SW480 (cell line): ENCODE data around the gene ABHD12.
"Not testable (repeated sequence)": the region's sequence is repeated elsewhere in the genome, so short reads cannot be mapped to it uniquely, and the experiment has no call there.

ENCODE experiments used
- DNase-seq: peaks from one replicate; pipeline ENCODE4 v3.0.0-alpha.2; 2016; ENCODE audit warnings: low spot score

Gene ABHD12

GRCh38 chr20:25277051-25277801 is 113.4 kb downstream of the ABHD12 start:
- no peak for DNase-seq

- DNase-seq: no peak
Observed at GRCh38 chr20:25276533-25277050, 114.0 kb downstream of the ABHD12 start.

GRCh38 chr20:25275813-25276532 is 114.7 kb downstream of the ABHD12 start:
- DNase-seq: no peak

GRCh38 chr20:25274891-25275812 is 115.5 kb downstream of the ABHD12 start:
- DNase-seq: no peak

- DNase-seq: no peak
Observed at GRCh38 chr20:25274481-25274880, 116.2 kb downstream of the ABHD12 start.

GRCh38 chr20:25273541-25274358 is 116.9 kb downstream of the ABHD12 start:
- no peak for DNase-seq

- DNase-seq: no peak
Observed at GRCh38 chr20:25273046-25273445, 117.6 kb downstream of the ABHD12 start.

- no peak for DNase-seq
Observed at GRCh38 chr20:25272223-25273000, 118.2 kb downstream of the ABHD12 start.

GRCh38 chr20:25271486-25272222 is 119.0 kb downstream of the ABHD12 start:
- no peak for DNase-seq

- DNase-seq: no peak
Observed at GRCh38 chr20:25270829-25271251, 119.8 kb downstream of the ABHD12 start.

- DNase-seq: no peak
Observed at GRCh38 chr20:25269833-25270170, 120.8 kb downstream of the ABHD12 start.

- no peak for DNase-seq
Observed at GRCh38 chr20:25269057-25269832, 121.4 kb downstream of the ABHD12 start.

- DNase-seq: not testable (repeated sequence)
Observed at GRCh38 chr20:25260770-25261437, 129.7 kb downstream of the ABHD12 start.

- no peak for DNase-seq
Observed at GRCh38 chr20:25259788-25260254, 130.8 kb downstream of the ABHD12 start.

- no peak for DNase-seq
Observed at GRCh38 chr20:25259358-25259757, 131.3 kb downstream of the ABHD12 start.

GRCh38 chr20:25258828-25259227 is 131.8 kb downstream of the ABHD12 start:
- DNase-seq: no peak

- DNase-seq: no peak
Observed at GRCh38 chr20:25258476-25258805, 132.2 kb downstream of the ABHD12 start.

GRCh38 chr20:25257756-25258475 is 132.7 kb downstream of the ABHD12 start:
- DNase-seq: no peak
